ENCODE data around the gene FBLN1. TPM values are rescaled to one million over a fixed set of nuclear protein-coding genes. Genes with fewer than 3 reads are reported as not detected.

The FBLN1 gene
- total and polyA plus RNA-seq, 2 of the 13 experiments (the other 11 are each of a cell fraction or from before 2014, with no cell fraction given) = 37.3 to 103 TPM

DNA sequence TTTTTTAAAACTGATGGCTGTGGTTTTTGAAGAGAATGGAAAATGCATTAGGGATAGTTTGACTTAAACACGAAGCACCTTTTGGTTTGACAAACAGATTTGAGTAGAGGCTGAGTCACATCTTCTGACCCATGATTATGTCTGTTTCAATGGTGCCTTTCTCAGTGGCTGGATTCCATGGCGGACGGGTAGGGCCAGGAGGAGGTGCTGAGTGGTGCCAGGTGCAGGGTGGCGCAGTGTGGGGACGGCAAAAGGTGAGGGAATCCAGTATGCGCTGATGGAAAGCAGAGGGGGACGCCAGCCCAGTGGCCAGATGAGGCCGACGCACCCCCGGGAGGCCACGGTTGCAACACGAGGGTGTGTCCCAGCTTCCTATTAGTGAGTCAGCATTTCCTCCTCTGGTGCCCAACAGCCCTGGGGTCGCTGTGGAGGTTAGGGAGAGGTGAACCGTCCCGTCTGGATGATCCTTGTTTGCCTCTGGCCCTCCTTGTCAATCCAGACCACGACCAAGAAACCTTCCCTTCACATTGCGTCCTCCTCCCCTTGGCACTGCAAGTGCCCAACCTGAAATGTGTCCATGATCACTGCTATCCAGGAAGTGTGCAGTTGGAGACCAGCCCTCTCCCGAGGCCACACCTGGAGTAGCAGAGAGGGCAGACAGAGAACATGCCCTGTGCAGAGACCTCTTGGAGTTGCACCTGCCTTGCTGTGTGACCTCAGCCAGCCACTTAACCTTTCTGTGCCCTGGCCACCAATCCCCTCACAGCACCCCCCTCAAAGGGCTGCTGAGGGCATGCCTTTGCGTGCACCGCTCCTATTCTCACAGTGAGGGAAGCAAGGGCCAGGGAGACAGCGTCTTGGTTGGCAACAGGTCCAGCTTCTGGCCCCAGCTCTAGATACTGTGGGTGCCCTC lies 136.4 kb downstream of the FBLN1 start (continued):
- TF ChIP-seq, protein P1, sequence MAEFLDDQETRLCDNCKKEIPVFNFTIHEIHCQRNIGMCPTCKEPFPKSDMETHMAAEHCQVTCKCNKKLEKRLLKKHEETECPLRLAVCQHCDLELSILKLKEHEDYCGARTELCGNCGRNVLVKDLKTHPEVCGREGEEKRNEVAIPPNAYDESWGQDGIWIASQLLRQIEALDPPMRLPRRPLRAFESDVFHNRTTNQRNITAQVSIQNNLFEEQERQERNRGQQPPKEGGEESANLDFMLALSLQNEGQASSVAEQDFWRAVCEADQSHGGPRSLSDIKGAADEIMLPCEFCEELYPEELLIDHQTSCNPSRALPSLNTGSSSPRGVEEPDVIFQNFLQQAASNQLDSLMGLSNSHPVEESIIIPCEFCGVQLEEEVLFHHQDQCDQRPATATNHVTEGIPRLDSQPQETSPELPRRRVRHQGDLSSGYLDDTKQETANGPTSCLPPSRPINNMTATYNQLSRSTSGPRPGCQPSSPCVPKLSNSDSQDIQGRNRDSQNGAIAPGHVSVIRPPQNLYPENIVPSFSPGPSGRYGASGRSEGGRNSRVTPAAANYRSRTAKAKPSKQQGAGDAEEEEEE (CRISPR knock-in tag; IDR thresholded peaks at IDR 0.05; ENCODE audit: borderline replicate concordance) = no peak
- peak; percentile 87 for TF ChIP-seq RARA (CRISPR knock-in tag; IDR thresholded peaks at IDR 0.05)
- TF ChIP-seq MYC (CRISPR knock-in tag; IDR thresholded peaks at IDR 0.05; ENCODE audit: borderline replicate concordance) = peak; percentile 28; the same call in 1 of the 2 replicates
- TF ChIP-seq ZNF703 (CRISPR knock-in tag; IDR thresholded peaks at IDR 0.05; ENCODE audit: borderline replicate concordance) = no peak
- no peak for TF ChIP-seq ZNF33A (CRISPR knock-in tag; IDR thresholded peaks at IDR 0.05; ENCODE audit: borderline replicate concordance)
- TF ChIP-seq REXO4 (CRISPR knock-in tag; IDR thresholded peaks at IDR 0.05; ENCODE audit: borderline replicate concordance) = no peak
- TF ChIP-seq, protein P2, sequence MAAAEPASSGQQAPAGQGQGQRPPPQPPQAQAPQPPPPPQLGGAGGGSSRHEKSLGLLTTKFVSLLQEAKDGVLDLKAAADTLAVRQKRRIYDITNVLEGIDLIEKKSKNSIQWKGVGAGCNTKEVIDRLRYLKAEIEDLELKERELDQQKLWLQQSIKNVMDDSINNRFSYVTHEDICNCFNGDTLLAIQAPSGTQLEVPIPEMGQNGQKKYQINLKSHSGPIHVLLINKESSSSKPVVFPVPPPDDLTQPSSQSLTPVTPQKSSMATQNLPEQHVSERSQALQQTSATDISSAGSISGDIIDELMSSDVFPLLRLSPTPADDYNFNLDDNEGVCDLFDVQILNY (CRISPR knock-in tag; conservative IDR thresholded peaks at IDR 0.05) = no peak
- no peak for TF ChIP-seq WIZ (CRISPR knock-in tag; IDR thresholded peaks at IDR 0.05)
- TF ChIP-seq ZBTB7B (CRISPR knock-in tag; IDR thresholded peaks at IDR 0.05) = 0 out of 2 replicates have a peak, but pooled peaks have one; percentile 13
- peak; percentile 75 for TF ChIP-seq CEBPB (IDR thresholded peaks at IDR 0.05; ENCODE audit: borderline replicate concordance, low read depth, low read length)
- TF ChIP-seq SMAD3 (CRISPR knock-in tag; IDR thresholded peaks at IDR 0.05) = no peak
- TF ChIP-seq SP4 (CRISPR knock-in tag; IDR thresholded peaks at IDR 0.05) = no peak
- no peak for TF ChIP-seq ZNF207 (IDR thresholded peaks at IDR 0.05; ENCODE audit: borderline replicate concordance)
- TF ChIP-seq, protein P3, sequence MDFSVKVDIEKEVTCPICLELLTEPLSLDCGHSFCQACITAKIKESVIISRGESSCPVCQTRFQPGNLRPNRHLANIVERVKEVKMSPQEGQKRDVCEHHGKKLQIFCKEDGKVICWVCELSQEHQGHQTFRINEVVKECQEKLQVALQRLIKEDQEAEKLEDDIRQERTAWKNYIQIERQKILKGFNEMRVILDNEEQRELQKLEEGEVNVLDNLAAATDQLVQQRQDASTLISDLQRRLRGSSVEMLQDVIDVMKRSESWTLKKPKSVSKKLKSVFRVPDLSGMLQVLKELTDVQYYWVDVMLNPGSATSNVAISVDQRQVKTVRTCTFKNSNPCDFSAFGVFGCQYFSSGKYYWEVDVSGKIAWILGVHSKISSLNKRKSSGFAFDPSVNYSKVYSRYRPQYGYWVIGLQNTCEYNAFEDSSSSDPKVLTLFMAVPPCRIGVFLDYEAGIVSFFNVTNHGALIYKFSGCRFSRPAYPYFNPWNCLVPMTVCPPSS (IDR thresholded peaks at IDR 0.05) = no peak
- TF ChIP-seq, protein P4, sequence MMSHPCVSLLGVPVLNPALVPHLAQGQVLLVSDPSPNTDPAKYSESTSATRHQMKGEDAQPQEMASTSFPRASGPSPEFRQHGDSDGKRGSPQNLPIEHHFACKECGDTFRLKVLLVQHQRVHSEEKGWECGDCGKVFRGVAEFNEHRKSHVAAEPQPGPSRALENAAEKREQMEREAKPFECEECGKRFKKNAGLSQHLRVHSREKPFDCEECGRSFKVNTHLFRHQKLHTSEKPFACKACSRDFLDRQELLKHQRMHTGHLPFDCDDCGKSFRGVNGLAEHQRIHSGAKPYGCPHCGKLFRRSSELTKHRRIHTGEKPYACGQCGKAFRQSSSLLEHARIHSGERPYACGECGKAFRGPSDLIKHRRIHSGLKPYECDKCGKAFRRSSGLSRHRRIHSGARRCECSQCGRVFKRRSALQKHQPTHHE (CRISPR knock-in tag; IDR thresholded peaks at IDR 0.05; ENCODE audit: borderline replicate concordance) = no peak
- TF ChIP-seq RXRA (CRISPR knock-in tag; IDR thresholded peaks at IDR 0.05) = peak; percentile 54; the same call in 1 of the 2 replicates
- no peak for TF ChIP-seq ZFP82 (CRISPR knock-in tag; IDR thresholded peaks at IDR 0.05; ENCODE audit: borderline replicate concordance)
- TF ChIP-seq, protein P5, sequence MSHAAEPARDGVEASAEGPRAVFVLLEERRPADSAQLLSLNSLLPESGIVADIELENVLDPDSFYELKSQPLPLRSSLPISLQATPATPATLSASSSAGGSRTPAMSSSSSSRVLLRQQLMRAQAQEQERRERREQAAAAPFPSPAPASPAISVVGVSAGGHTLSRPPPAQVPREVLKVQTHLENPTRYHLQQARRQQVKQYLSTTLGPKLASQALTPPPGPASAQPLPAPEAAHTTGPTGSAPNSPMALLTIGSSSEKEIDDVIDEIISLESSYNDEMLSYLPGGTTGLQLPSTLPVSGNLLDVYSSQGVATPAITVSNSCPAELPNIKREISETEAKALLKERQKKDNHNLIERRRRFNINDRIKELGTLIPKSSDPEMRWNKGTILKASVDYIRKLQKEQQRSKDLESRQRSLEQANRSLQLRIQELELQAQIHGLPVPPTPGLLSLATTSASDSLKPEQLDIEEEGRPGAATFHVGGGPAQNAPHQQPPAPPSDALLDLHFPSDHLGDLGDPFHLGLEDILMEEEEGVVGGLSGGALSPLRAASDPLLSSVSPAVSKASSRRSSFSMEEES (CRISPR knock-in tag; IDR thresholded peaks at IDR 0.05) = 0 out of 2 replicates have a peak, but pooled peaks have one; percentile 23
- peak; percentile 74 for TF ChIP-seq RNF2 (conservative IDR thresholded peaks at IDR 0.05; ENCODE audit: low read depth)
- no peak for TF ChIP-seq SOX5 (CRISPR knock-in tag; IDR thresholded peaks at IDR 0.05; ENCODE audit: borderline replicate concordance)
- TF ChIP-seq, protein P6, sequence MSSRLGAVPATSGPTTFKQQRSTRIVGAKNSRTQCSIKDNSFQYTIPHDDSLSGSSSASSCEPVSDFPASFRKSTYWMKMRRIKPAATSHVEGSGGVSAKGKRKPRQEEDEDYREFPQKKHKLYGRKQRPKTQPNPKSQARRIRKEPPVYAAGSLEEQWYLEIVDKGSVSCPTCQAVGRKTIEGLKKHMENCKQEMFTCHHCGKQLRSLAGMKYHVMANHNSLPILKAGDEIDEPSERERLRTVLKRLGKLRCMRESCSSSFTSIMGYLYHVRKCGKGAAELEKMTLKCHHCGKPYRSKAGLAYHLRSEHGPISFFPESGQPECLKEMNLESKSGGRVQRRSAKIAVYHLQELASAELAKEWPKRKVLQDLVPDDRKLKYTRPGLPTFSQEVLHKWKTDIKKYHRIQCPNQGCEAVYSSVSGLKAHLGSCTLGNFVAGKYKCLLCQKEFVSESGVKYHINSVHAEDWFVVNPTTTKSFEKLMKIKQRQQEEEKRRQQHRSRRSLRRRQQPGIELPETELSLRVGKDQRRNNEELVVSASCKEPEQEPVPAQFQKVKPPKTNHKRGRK (CRISPR knock-in tag; IDR thresholded peaks at IDR 0.05) = no peak

Measured in HepG2 (cell line).